NCI-H2227 (cell line): Measurements from ENCODE around the gene HSD17B3.
"Not testable (repeated sequence)": the region's sequence is repeated elsewhere in the genome, so short reads cannot be mapped to it uniquely, and the experiment has no call there.

Source experiments
- DNase-seq: peaks from one replicate; lab custom pipeline; 2025; ENCODE audit not compliant: unreplicated experiment; lab: John Stamatoyannopoulos, UW

Gene HSD17B3

GRCh38 chr9:96302021-96302420 lies at the start of gene HSD17B3:
Gene HSD17B3 (minus strand): TSS chr9:96302176. CDS start chr9:96302104, 72 bp downstream.
- DNase-seq = no peak

GRCh38 chr9:96350866-96351265 lies 48.9 kb upstream of the HSD17B3 start:
- DNase-seq = no peak

GRCh38 chr9:96348261-96348660 lies 46.3 kb upstream of the HSD17B3 start:
- DNase-seq = no peak

GRCh38 chr9:96345551-96345950 lies 43.6 kb upstream of the HSD17B3 start:
- no peak for DNase-seq

DNA sequence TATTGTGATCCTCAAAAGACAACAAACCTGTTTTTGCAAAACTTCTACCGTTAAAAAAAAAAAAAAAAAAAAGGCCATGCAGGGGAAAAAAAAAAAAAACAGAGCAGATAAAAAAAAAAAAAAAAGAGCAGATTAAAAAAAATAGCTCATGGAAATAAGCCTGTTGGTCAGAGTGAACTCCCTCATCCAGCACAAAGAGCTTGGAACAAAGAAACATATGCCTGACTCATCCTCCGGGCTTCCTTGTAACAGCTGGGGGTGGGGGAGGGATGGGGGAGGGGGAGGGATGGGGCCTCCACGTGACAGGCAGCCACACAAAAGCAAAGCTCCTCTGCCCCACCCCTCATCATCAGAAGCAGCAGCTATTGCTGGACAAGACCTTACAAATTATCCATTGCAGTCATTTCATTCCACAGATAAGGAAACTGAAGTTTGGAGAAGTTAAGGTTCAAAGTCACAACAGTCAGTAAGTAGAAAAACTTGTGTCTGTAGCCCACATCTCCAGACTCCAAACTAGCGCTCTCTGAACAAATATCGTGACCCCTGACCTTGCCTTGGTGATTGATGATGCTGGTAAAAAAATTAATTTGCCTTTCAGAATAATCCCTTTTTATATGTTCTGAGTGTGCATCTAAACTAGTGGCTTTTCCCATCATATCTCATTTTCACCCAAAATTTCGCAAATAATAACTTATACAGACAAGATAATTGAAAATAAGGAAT lies 42.6 kb upstream of the HSD17B3 start:
- DNase-seq = peak; percentile 40

DNA sequence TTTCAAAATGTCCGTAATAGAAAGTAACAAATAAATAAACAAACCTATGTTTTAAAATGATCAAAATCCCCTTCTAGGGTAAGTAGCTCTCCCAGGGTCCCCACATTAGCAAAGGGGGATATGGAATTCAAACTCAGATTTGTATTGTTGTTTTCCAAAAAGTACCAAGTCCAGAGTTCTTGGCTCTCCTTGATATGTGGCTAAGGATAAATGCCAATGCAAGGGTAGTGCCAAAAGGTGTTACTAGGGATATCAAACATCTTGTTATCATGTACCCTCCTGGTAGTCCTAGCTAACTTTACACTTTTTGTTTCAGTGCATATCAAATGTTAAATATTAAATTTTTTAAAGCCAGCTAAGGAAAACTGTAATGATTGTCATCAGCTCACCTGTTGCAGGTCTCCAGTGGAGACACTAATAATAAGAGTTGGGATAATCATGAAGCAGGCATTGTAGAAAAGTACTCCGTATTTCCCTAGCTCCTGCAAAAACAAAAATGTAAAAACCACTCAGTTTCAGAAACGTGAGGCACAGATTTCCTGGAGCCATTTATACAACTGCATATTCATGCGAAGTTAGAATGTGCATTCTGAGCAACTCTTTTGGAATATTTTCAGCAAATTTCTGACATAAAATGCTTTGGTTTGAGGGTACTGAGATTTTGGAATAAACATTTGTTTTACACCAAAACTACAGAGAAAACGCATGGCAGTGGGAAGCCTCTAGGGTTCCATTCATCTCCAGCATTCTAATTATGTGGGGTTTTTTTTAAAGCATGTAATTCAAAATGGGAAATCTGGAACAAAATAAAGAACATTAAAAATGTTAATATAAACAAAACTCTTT lies 41.8 kb upstream of the HSD17B3 start:
- no peak for DNase-seq

DNA sequence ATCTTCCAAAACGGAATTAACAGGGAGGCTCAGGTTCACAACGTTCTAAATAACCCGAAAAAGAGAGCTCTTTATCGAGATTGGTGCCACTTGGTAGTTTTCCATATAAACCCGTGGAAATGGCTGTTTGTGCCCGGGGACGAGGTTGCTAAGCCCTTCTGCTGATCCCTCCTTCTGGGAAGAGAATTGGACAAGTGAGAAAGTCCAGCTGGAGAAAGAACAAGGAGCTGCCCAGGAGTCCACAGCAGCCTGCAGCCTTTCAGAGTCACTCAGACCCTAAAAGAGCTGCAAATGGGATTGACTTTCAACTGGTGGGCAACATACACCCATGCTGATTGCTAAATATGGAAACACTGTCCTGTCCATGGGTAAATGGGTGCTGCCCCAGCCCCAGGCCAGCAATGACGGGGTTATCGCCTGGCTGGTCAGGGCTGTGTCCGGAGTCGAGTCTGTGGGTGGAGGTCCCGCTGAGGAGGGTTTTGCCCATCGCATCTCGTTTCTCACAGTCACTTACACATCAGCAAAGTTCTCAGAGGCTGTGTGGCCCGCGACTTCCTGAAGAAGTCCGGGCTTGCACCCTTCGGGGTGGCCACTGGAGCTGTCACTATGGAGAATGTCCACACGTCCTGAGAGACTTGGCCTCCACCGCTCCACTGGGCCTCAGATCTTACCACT lies 40.7 kb upstream of the HSD17B3 start:
- no peak for DNase-seq

- DNase-seq = no peak
These were observed 38.7 kb upstream of the HSD17B3 start for GRCh38 chr9:96340707-96341106.

- no peak for DNase-seq
These were observed 36.3 kb upstream of the HSD17B3 start for GRCh38 chr9:96338299-96338698.

DNA sequence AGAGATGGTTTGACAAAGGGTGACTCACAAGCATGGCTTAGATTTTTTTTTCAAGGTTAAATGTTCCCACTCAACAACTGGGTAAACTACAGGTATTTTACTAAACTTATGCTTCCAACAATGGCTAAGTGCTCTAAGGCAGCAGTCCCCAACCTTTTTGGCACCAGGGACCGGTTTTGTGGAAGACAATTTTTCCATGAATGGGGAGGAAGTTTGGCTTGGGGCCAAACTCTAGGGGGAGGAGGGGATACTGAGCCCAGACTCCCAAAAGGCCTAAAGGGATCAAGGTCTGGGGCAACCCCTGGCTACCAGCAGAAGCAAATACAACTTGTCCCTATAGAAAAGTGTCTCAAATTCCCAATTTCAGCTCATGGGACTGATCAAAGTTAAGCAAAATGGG lies 32.0 kb upstream of the HSD17B3 start:
- DNase-seq = no peak

DNA sequence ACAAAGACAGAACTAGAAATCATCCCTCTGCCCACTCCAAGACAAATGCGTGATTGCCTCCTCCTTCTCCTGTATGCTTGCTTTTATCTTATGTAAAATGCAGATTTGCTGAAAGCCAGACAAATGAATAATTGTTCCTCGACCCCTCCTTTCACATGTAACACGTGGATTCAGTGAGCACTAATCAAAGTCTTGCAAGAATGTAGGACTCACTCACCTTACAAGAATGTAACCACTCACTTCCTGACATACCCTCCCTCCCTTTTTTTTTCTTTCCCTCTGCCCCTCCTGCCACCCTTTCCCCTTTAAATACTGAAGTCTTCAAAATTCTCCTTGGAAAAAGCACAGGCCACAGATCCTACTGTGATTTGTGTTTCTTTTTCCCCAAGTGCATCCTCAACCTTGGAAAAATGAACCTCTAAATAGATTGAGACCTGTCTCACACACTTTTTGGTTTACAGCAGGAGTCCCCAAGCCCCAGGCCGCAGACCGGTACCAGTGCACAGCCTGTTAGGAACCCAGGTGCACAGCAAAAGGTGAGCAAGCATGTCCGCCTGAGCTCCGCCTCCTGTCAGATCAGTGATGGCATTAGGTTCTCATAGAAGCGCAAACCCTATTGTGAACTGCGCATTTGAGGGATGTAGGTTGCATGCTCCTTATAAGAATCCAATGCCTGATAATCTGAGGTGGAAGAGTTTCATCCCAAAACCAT lies 29.4 kb upstream of the HSD17B3 start:
- DNase-seq = no peak

DNA sequence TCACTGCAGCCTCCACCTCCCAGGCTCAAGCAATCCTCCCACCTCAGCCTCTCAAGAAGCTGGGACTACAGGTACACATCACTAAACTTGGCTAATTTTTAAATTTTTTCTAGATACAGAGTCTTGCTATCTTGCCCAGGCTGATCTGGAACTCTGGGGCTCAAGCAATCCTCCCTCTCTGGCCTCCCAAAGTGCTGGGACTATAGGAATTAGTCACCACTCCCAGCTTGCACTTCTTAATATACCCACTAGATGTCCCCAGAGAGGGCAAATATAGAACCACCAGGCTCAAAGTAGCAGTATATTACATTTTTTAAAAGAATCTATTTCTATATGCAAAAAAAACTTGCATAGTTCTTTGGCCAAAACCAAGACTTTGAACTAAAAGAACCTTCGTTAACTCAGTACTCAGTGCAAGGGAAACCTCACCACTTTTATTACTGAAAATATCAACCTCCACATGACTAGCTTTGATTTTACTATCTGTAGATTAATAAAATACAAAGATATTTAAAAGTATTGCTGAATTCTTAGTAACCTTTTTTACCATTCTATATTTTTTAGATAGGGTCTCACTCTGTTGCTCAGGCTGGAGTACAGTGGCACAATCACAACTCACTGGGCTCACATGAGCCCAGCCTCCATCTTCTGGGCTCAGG lies 25.8 kb upstream of the HSD17B3 start:
- DNase-seq = peak; percentile 49

- no peak for DNase-seq
These were observed 21.2 kb upstream of the HSD17B3 start for GRCh38 chr9:96323169-96323568.

DNA sequence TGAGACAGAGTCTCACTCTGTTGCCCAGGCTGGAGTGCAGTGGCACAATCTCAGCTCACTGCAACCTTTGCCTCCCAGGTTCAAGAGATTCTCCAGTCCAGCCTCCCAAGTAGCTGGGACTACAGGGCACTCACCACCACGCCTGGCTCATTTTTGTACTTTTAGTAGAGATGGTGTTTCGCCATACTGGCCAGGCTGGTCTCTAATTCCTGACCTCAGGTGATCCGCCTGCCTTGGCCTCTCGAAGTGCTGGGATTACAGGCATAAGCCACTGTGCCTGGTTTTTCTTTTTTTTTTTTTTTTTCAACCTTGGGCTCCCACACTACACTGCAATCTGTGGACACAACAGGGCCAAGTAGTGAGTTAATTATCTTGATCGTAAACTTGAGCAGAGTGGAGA lies 20.8 kb upstream of the HSD17B3 start:
- DNase-seq = not testable (repeated sequence)

GRCh38 chr9:96322210-96322609 lies 20.2 kb upstream of the HSD17B3 start:
- not testable (repeated sequence) for DNase-seq

DNA sequence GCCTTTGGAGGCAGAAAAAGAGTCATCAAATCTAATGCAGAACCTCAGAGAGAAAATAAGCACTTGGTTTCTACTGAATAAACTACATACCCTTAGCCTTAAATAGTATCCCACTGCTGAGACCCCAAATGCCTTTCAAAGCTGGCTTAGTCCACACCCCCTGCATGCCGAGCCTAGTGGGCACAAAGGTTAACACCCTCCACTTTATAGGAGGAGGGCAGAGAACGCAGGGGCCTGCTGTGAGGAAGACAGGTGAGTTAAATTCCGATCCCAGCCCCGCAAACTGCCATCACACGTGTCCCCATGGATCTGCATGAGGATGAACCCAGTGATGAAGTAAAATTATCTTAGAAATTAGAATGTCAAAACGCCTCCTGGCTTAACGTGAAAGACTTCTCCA lies 19.5 kb upstream of the HSD17B3 start:
- no peak for DNase-seq

- DNase-seq = no peak
These were observed 18.8 kb upstream of the HSD17B3 start for GRCh38 chr9:96320749-96321280.

- DNase-seq = no peak
These were observed 17.1 kb upstream of the HSD17B3 start for GRCh38 chr9:96318921-96319565.

DNA sequence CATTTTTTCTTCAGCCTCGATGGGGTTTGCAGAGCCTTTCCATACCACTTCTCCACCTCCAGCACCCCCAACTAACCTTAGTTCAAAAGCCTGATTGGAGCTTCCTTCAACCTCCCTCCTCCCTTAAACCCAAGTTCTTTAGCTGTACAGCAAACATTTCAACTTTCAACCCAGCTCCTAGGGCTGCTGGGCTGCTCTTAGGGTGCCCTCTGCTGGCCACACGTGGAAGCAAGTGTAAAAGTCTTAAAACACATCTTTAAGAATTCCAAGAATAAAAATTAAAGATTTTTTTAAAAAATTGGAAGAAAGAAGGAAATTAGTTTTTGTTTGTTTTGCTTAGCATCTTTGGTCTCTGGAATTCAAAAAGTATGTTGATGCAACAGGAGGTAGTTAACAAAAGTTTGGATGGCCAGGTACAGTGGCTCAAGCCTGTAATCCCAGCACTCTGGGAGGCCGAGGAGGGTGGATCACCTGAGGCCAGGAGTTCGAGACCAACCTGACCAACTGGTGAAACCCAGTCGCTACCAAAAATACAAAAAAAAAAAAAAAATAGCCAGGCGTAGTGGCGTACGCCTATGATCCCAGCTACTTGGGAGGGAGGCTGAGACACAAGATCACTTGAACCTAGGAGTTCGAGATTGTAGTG lies 15.5 kb upstream of the HSD17B3 start:
- peak; percentile 51 for DNase-seq
